ENCODE results near the gene MAP3K1.

MAP3K1 gene

DNA sequence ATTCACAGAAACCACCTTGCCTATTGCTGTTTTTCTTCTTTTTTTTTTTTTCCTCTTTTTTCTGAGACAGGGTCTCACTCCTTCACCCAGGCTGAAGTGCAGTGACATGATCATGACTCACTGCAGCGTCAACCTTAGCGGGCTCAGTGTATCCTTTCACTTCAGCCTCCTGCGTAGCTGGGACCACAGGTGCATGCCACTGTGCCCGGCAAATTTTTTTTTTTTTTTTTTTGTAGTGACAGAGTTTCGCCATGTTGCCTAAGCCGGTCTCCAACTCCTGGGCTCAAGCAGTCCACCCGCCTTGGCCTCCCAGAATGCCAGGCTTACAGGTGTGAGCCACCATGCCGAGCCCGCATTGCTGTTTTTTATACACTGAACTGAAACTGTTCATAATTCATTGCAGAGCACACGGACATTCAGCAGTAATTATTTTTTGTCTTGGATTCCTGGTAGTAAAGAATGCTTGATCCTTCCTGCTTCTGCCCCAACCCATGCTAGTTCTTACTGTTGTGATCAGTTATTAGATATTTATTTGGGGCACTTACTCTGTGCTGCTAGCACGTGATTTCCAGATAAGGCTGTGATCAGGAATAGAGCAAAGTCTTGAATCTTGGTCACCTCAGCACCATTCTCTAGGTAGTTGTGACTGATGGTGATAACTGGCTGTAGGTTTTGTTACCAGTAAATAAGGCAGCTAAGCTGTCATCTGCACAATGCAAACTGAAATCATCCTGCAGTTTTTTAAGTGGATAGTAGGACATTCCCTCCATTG is 14.0 kb downstream of the MAP3K1 start:
- TF ChIP-seq, protein P1, sequence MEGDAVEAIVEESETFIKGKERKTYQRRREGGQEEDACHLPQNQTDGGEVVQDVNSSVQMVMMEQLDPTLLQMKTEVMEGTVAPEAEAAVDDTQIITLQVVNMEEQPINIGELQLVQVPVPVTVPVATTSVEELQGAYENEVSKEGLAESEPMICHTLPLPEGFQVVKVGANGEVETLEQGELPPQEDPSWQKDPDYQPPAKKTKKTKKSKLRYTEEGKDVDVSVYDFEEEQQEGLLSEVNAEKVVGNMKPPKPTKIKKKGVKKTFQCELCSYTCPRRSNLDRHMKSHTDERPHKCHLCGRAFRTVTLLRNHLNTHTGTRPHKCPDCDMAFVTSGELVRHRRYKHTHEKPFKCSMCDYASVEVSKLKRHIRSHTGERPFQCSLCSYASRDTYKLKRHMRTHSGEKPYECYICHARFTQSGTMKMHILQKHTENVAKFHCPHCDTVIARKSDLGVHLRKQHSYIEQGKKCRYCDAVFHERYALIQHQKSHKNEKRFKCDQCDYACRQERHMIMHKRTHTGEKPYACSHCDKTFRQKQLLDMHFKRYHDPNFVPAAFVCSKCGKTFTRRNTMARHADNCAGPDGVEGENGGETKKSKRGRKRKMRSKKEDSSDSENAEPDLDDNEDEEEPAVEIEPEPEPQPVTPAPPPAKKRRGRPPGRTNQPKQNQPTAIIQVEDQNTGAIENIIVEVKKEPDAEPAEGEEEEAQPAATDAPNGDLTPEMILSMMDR (IDR thresholded peaks at IDR 0.05; ENCODE audit: borderline replicate concordance, control extremely low read depth, extremely low read depth, insufficient read depth, missing control alignments), result no peak
- in situ Hi-C loops (cut with MboI; ENCODE audit: low sequenced_read_pairs, unreplicated experiment), result loop anchor here (10.0 kb wide), 1 partner anchor 415 kb away; no protein-coding TSS in a partner anchor
- no peak for DNase-seq (ENCODE audit: low spot score)

DNA sequence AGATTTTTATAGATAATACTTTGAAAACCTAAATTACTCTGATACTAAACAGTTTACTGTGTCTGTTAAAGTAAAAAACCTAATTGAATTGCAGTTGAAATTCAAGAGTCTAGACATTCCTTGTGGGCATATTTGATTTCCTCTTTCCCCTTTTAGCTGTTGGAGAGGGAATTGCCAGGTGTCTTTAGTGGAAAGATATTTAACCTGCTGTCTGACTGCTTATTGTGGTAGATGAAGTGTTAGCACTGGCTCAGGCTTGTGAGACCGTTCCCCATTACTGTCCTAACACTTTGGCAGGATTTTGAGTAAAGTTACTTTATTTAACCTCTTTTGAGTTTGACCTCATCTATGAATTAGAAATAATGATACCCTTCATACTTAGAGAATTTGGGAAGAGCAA is 16.4 kb downstream of the MAP3K1 start:
- no peak for DNase-seq (ENCODE audit: low spot score)
- in situ Hi-C loops (cut with MboI; ENCODE audit: low sequenced_read_pairs, unreplicated experiment), result no loop called here
- TF ChIP-seq, protein P1 (IDR thresholded peaks at IDR 0.05; ENCODE audit: borderline replicate concordance, control extremely low read depth, extremely low read depth, insufficient read depth, missing control alignments), result no peak

DNA sequence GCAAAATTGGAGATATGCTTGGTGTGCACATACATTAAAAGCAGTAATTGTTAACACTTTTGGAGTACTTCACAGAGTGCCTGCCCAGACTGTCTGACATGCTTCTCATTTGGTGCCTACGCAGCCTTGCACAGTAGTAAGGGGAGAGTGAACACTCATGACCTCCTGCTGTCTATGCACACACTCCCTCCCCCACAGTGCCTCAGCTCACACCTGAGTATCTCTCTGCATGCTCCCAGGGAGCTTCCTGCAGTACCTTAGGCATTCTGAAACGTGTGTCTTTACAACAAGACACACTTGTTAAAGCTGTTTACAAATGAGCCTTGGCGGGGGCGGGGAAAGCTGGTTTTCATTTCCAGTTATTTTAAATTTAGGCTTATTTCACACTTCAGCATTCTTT is 18.0 kb downstream of the MAP3K1 start:
- in situ Hi-C loops (cut with MboI; ENCODE audit: low sequenced_read_pairs, unreplicated experiment), result no loop called here
- DNase-seq (ENCODE audit: low spot score), result no peak
- TF ChIP-seq, protein P1 (IDR thresholded peaks at IDR 0.05; ENCODE audit: borderline replicate concordance, control extremely low read depth, extremely low read depth, insufficient read depth, missing control alignments), result no peak

DNA sequence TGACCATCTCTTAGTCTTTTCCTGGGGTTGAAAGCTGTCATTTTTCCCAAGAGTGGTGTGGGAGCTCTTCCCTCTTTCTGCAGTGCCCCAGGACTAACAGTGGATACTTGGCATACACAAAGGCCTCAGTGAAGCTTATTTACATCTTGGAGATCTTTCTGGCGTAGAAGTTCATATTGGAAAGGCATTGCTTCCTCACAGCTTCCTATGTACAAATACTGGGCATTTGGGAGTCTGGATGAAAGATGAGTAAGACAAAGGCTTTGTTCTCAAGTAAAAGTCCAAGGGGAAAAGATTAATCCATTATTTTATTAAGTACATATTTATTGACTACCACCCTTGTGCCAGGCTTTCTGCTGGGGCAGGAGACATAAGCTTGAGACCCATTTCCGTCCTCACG is 22.0 kb downstream of the MAP3K1 start:
- no peak for DNase-seq (ENCODE audit: low spot score)
- in situ Hi-C loops (cut with MboI; ENCODE audit: low sequenced_read_pairs, unreplicated experiment), result no loop called here
- TF ChIP-seq, protein P1 (IDR thresholded peaks at IDR 0.05; ENCODE audit: borderline replicate concordance, control extremely low read depth, extremely low read depth, insufficient read depth, missing control alignments), result no peak

DNA sequence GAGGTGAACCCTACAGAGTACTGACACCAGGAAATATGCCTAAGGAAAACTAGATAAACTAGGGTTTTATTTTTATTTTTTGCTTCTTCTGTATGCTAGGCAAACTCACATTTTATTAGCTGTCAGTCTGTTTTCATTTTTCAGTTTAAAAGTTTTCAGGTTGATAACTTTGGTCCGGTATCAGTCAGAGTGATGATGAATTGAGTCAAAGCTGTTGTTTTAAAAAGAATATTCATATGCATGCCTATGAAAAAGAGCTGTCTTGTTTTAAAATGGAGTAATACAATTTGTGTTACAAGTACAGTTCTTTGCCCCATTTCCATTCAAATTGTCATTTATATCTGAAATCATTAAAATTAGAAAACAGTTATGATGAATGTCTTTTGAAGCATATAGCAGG is 22.6 kb downstream of the MAP3K1 start:
- DNase-seq (ENCODE audit: low spot score), result no peak
- TF ChIP-seq, protein P1 (IDR thresholded peaks at IDR 0.05; ENCODE audit: borderline replicate concordance, control extremely low read depth, extremely low read depth, insufficient read depth, missing control alignments), result no peak
- in situ Hi-C loops (cut with MboI; ENCODE audit: low sequenced_read_pairs, unreplicated experiment), result no loop called here

DNA sequence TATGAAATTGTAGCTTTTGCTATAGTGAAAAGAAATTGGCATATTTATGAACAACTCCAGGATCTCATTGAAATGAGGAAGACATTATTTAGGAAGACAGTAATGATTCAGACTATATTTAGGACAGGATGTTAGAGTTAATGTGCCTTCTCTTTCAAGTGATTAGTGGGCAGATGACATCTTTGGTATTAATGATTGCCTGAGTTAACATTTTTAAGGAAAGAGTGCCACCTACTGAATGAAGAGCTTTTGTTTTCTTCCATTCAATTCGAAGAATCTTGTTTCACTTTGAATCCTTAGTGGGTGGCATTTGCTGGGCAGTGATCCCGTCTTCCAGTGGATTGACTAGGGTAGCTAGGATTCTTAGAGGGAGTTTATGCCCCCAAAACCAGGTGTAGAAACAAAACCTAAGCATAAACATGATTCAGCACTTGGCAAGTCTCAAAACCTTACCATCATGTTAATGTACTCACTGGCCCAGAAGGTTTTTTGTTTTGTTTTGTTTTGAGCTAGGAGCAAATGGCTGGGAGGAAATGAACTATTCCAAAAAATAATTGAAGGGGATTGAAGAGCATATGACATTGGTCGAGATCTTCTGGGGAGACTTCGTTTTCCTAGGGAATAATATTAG is 23.2 kb downstream of the MAP3K1 start:
- in situ Hi-C loops (cut with MboI; ENCODE audit: low sequenced_read_pairs, unreplicated experiment), result no loop called here
- TF ChIP-seq, protein P1 (IDR thresholded peaks at IDR 0.05; ENCODE audit: borderline replicate concordance, control extremely low read depth, extremely low read depth, insufficient read depth, missing control alignments), result peak; percentile 45
- DNase-seq (ENCODE audit: low spot score), result no peak

All from GM13976 (cell line).